Lung (tissue), 12 donors: ENCODE data around the gene SAMD8. TPM values are rescaled to one million over a fixed set of nuclear protein-coding genes. Genes with fewer than 3 reads are reported as not detected.

Source experiments
- ATAC-seq: fragments of 200-7000 bp; cut with Tn5 transposase; one replicate; pipeline ENCODE4 v1.9.1; 2020; ENCODE audit warnings: moderate number of reproducible peaks; ENCODE audit not compliant: insufficient read depth, low FRiP score
- DNase-seq, 3 donors: peaks; one replicate each; pipeline ENCODE4 v3.0.0-alpha.2; 2013 to 2017
- H3K27ac ChIP-seq, 2 donors: one replicate each; pipeline ENCODE4 v1.5.1; 2013; ENCODE audit warnings: mild to moderate bottlenecking in 2 of 2, moderate library complexity in 2 of 2, control low read depth in 1 of 2, inconsistent platforms in 1 of 2, low read depth in 1 of 2, low read length in 1 of 2
- H3K27me3 ChIP-seq, 3 donors: one replicate each; pipeline ENCODE4 v1.5.1; 2013; ENCODE audit warnings: low read length in 2 of 3; ENCODE audit not compliant: control insufficient read depth in 3 of 3, insufficient read depth in 3 of 3
- H3K36me3 ChIP-seq, 4 donors: one replicate each; pipeline ENCODE4 v1.5.1; 2013; ENCODE audit warnings: low read length in 4 of 4, mild to moderate bottlenecking in 1 of 4, moderate library complexity in 1 of 4; ENCODE audit not compliant: control insufficient read depth in 4 of 4, insufficient read depth in 4 of 4
- H3K4me1 ChIP-seq, 5 donors: one replicate each; pipeline ENCODE4 v1.5.1; 2013; ENCODE audit warnings: low read length in 5 of 5, mild to moderate bottlenecking in 2 of 5, moderate library complexity in 1 of 5; ENCODE audit not compliant: control insufficient read depth in 5 of 5, insufficient read depth in 5 of 5
- H3K4me3 ChIP-seq: one replicate; pipeline ENCODE4 v1.5.1; 2013; ENCODE audit warnings: mild to moderate bottlenecking, control low read depth, moderate library complexity
- H3K9ac ChIP-seq, 2 donors: one replicate each; pipeline ENCODE4 v1.5.1; 2013; ENCODE audit warnings: low read length in 2 of 2, control low read depth in 1 of 2; ENCODE audit not compliant: insufficient read depth in 1 of 2
- H3K9me3 ChIP-seq, 4 donors: one replicate each; pipeline ENCODE4 v1.5.1; 2013; ENCODE audit warnings: low read length in 3 of 4, mild to moderate bottlenecking in 1 of 4, moderate library complexity in 1 of 4; ENCODE audit not compliant: control insufficient read depth in 4 of 4, insufficient read depth in 3 of 4
- WGBS, 2 donors: extraction: QIAGEN DNeasy Blood & Tissue Kit; methylation state at CpG; one replicate each; pipeline ENCODE4 v1.1.7; 2013; 5-methylcytosine and 5-hydroxymethylcytosine counted together
- polyA plus RNA-seq, 2 donors: library from polyadenylated mRNA; stranded (reverse); fragments of 200-250 nt; gene quantifications; one replicate each; pipeline ENCODE4 v1.2.1, GENCODE V29; 2013
- total RNA-seq, 2 donors: library from RNA; depleted of rRNA in 1 of 2; stranded (reverse); fragments of >200 nt in 1 of 2; gene quantifications; one replicate each; pipeline ENCODE4 v1.2.1, GENCODE V29; 2014 to 2021
- TF ChIP-seq, protein P1 (sequence below): IDR thresholded peaks from 2 replicates; pipeline ENCODE4 v1.5.1; 2012; ENCODE audit warnings: mild to moderate bottlenecking; ENCODE audit errors: control extremely low read depth, extremely low read depth
- donor health status: control.
- donor health status: control.
- donor health status: Bipolar disorder and iron deficiency.
- donor health status: healthy.
- donor health status: DM: yes; HTN: yes; CAD: no.

The SAMD8 gene
- total and polyA plus RNA-seq, 4 donors, result 5.5 to 29.0 (median 11.3) TPM

GRCh38 chr10:75121322-75121721 is 9.9 kb downstream of the SAMD8 start:
- no peak for DNase-seq
- no peaks in the 10 kb centered on the region for H3K27me3 ChIP-seq
- no peak overlapping the region for H3K4me3 ChIP-seq
- peaks cover 0 to 3% (median 3%) of the 10 kb centered on the region in 4 donors for H3K36me3 ChIP-seq
- TF ChIP-seq, protein P1, sequence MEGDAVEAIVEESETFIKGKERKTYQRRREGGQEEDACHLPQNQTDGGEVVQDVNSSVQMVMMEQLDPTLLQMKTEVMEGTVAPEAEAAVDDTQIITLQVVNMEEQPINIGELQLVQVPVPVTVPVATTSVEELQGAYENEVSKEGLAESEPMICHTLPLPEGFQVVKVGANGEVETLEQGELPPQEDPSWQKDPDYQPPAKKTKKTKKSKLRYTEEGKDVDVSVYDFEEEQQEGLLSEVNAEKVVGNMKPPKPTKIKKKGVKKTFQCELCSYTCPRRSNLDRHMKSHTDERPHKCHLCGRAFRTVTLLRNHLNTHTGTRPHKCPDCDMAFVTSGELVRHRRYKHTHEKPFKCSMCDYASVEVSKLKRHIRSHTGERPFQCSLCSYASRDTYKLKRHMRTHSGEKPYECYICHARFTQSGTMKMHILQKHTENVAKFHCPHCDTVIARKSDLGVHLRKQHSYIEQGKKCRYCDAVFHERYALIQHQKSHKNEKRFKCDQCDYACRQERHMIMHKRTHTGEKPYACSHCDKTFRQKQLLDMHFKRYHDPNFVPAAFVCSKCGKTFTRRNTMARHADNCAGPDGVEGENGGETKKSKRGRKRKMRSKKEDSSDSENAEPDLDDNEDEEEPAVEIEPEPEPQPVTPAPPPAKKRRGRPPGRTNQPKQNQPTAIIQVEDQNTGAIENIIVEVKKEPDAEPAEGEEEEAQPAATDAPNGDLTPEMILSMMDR, result no peak
- H3K4me1 ChIP-seq, result peaks cover 0 to 14% (median 0%) of the 10 kb centered on the region in 5 donors
- H3K27ac ChIP-seq, result no peak overlapping the region
- no peak for ATAC-seq
- no peaks in the 10 kb centered on the region for H3K9me3 ChIP-seq
- WGBS, 2 donors, result 44 to 55% methylated on average over 1 of the region's 1 CpG
- H3K9ac ChIP-seq, result no peak overlapping the region

DNA sequence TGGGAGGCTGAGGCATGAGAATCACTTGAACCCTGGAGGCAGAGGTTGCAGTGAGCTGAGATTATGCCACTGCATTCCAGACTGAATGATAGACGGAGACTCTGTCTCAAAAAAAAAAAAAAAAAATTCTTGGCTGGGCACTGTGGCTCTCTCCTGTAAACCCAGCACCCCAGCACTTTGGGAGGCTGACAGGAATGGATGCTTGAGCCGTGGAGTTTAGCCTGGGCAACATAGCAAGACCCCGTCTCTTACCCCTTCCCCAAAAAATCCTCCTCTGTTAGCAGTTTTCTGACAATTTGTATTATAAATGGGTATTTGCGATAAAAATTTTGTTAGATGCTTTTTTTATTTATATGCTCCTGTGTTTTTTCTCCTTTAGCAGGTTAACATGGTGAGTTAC is 11.0 kb downstream of the SAMD8 start:
- 93 to 98% methylated on average over 4 of the region's 4 CpGs for WGBS, 2 donors
- peaks cover 0 to 3% (median 3%) of the 10 kb centered on the region in 4 donors for H3K36me3 ChIP-seq
- H3K9ac ChIP-seq, result no peak overlapping the region
- H3K4me1 ChIP-seq, result peaks cover 0 to 17% (median 0%) of the 10 kb centered on the region in 5 donors
- no peak for DNase-seq
- no peaks in the 10 kb centered on the region for H3K27me3 ChIP-seq
- no peaks in the 10 kb centered on the region for H3K9me3 ChIP-seq
- H3K27ac ChIP-seq, result no peak overlapping the region
- ATAC-seq, result no peak
- no peak overlapping the region for H3K4me3 ChIP-seq
- TF ChIP-seq, protein P1, result no peak

DNA sequence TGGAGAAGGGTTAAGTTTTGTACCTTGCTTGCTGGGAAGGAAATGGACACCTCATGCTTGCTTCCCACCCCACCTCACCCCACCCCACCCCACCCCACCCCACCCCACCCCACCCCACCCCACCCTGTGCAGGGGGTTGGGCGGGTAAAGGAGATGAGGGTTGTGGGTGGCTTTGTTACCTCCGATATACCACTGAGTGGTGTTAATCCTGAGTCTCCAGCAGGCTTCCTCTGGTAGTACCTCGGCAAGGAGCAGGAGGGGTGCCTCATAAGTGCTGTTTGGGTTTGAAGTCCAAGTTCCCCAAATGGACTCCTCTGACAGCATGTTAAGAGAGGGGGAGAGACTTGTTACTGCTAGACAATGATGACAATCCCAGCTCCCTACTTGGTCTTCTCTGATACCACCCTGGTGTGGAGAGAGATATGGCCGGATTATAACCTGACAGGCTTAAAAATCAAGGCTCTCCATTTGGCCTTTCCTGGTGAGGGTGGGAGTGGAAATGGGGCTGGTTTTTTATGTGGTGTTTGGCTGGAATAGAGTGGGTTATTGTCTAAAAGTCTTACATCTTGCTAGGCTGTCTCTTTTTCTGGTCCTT is 11.7 kb downstream of the SAMD8 start:
- peaks cover 0 to 14% (median 0%) of the 10 kb centered on the region in 5 donors for H3K4me1 ChIP-seq
- peaks cover 0 to 3% (median 3%) of the 10 kb centered on the region in 4 donors for H3K36me3 ChIP-seq
- TF ChIP-seq, protein P1, result no peak
- DNase-seq, result no peak
- WGBS, 2 donors, result 87 to 92% methylated on average over 2 to 4 of the region's 4 CpGs
- H3K9ac ChIP-seq, result no peak overlapping the region
- no peaks in the 10 kb centered on the region for H3K27me3 ChIP-seq
- peak overlapping the region in 1 of 2 donors; percentile 11 for H3K27ac ChIP-seq
- H3K9me3 ChIP-seq, result no peaks in the 10 kb centered on the region
- no peak overlapping the region for H3K4me3 ChIP-seq
- ATAC-seq, result no peak

- no peak for DNase-seq
- TF ChIP-seq, protein P1, result no peak
- Histone ChIP-seq H3K9ac (no peak overlapping the region), H3K9me3 (no peaks in the 10 kb centered on the region), H3K36me3 (peaks cover 0 to 3% (median 3%) of the 10 kb centered on the region in 4 donors), H3K4me1 (peaks cover 0 to 14% (median 0%) of the 10 kb centered on the region in 5 donors), H3K27ac (no peak overlapping the region), H3K4me3 (no peak overlapping the region), H3K27me3 (no peaks in the 10 kb centered on the region)
- 95 to 99% methylated on average over 2 of the region's 2 CpGs for WGBS, 2 donors
- ATAC-seq, result no peak
Observed at GRCh38 chr10:75126277-75126676, 14.8 kb downstream of the SAMD8 start.
